Testis (tissue), 3 donors: Measurements from ENCODE around the gene DOLK. TPM values are rescaled to one million over a fixed set of nuclear protein-coding genes. Genes with fewer than 3 reads are reported as not detected.
"Not testable (repeated sequence)": the region's sequence is repeated elsewhere in the genome, so short reads cannot be mapped to it uniquely, and the experiment has no call there.

Experiments
- DNase-seq: peaks from one replicate; pipeline ENCODE4 v3.0.0-alpha.2; 2019
- H3K27ac ChIP-seq, 2 donors: fragments of 200-600 bp; sonication (generic); one replicate each; pipeline ENCODE4 v1.5.1; 2019
- H3K27me3 ChIP-seq: fragments of 200-600 bp; sonication (generic); one replicate; pipeline ENCODE4 v1.5.1; 2019
- H3K36me3 ChIP-seq: fragments of 200-600 bp; sonication (generic); one replicate; pipeline ENCODE4 v1.5.1; 2017; ENCODE audit warnings: low read depth; ENCODE audit errors: missing control alignments
- H3K4me1 ChIP-seq: fragments of 200-600 bp; sonication (generic); one replicate; pipeline ENCODE4 v1.5.1; 2019
- H3K4me3 ChIP-seq, 2 donors: fragments of 200-600 bp; sonication (generic); one replicate each; pipeline ENCODE4 v1.5.1; 2017 to 2019
- H3K9me3 ChIP-seq: fragments of 200-600 bp; sonication (generic); one replicate; pipeline ENCODE4 v1.5.1; 2017
- CTCF ChIP-seq, 3 experiments: fragments of 450-650 bp in 2 of 3; fragments of 200-600 bp in 1 of 3; sonication (generic) in 1 of 3; IDR thresholded peaks; one replicate each; pipeline ENCODE4 v1.5.1; 2016 to 2019; ENCODE audit warnings: antibody characterized with exemption in 3 of 3, mild to moderate bottlenecking in 2 of 3, moderate library complexity in 1 of 3
- POLR2A ChIP-seq: fragments of 450-650 bp; IDR thresholded peaks from one replicate; pipeline ENCODE4 v1.6.1; 2017; ENCODE audit warnings: antibody characterized with exemption, mild to moderate bottlenecking, moderate library complexity
- WGBS, 2 donors: methylation state at CpG; one replicate each; pipeline ENCODE4 v1.1.5; 2018; 5-methylcytosine and 5-hydroxymethylcytosine counted together
- intact Hi-C: fragments of 100-400 bp; cut with DNase I; formaldehyde crosslinking; loops from one replicate; pipeline ENCODE4 v1.15.1; 2023; ENCODE audit warnings: low total_unique reads
- polyA plus RNA-seq: library from polyadenylated mRNA; stranded (reverse); fragments of 350-450 nt; fragmentation: Illumina TruSeq; extraction: RNeasy Lipid Tissue Mini Kit (QIAGEN cat#74804); gene quantifications from one replicate; pipeline ENCODE4 v1.2.3, GENCODE V29; 2014; ENCODE audit warnings: low read depth, low replicate concordance; ENCODE audit not compliant: insufficient read depth
- total RNA-seq, 2 donors: library from RNA; depleted of rRNA; stranded (reverse); fragments of >200 nt; gene quantifications; one replicate each; pipeline ENCODE4 v1.2.3, GENCODE V29; 2016

The DOLK gene
- total and polyA plus RNA-seq, 3 donors from 2014 or later, result 26.4 to 36.9 (median 29.4) TPM

DNA sequence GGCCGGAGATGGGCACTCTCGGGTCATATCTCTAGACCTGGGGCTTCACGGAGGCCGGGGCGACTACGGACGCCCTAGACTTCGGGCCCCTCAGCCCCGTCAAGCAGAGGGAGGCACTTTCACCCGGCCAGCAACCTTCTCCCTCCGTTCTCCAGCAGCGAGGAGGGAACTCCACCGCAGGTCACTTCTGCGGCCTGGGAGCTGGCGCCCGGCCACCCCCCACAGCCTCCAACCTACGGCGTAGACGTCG, 201 bp downstream of the DOLK start:
- Histone ChIP-seq H3K36me3 (no peaks in the 10 kb centered on the region), H3K27me3 (no peaks in the 10 kb centered on the region), H3K4me1 (peaks cover 12% of the 10 kb centered on the region), H3K27ac (peak overlapping the region; percentile 80 to 96), H3K4me3 (peak overlapping the region; percentile 72 to 91), H3K9me3 (no peaks in the 10 kb centered on the region)
- intact Hi-C loops, result no loop called here
- 1% methylated on average over 20 of the region's 20 CpGs; no CpG with 5 or more reads in 1 of the 2 donors for WGBS, 2 donors
- no peak for DNase-seq
- TF ChIP-seq POLR2A, result no peak
- no peak for TF ChIP-seq CTCF (IDR thresholded peaks at IDR 0.05)

GRCh38 chr9:128946571-128947276, 679 bp downstream of the DOLK start:
- intact Hi-C loops, result no loop called here
- DNase-seq, result peak; percentile 53
- peaks cover 12% of the 10 kb centered on the region for H3K4me1 ChIP-seq

DNA sequence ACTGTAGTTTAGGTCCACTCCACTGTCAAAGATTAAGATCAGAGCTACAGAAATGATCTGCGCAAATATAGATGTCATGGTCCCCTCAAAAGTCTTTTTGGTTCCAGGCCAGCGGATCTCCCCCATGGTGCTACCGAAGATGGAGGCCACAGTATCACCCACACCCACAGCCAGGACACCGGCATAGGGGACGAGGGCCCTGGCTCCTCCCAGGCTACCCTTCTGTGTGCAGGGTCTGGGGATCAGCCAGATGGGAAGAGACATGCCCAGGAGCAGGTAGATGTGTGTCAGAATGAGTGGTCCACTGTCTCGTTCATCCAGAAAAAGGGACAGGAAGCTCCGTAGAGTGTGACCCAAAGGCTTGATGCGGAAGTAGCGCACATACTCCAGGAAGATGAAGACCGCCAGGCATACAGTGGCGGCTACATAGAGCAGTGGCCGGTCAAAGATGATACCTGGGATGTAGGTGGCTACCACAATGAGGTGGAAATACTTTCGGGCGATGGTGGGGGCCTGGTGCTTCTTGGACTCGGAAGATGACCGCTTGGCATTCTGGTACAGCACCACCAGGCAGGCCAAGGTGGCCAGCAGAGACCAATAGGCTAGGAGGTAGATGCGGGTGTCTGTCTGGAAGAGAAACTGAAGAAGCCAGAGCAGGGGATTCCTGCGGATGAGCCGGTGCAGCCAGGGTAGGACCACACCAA, 1.5 kb downstream of the DOLK start:
- H3K4me1 ChIP-seq, result peaks cover 12% of the 10 kb centered on the region
- TF ChIP-seq POLR2A, result no peak
- TF ChIP-seq CTCF (IDR thresholded peaks at IDR 0.05), result no peak
- H3K36me3 ChIP-seq, result no peaks in the 10 kb centered on the region
- no peak for DNase-seq
- 79 to 91% methylated on average over 17 to 19 of the region's 19 CpGs for WGBS, 2 donors
- H3K27ac ChIP-seq, result no peak overlapping the region
- H3K4me3 ChIP-seq, result no peak overlapping the region
- intact Hi-C loops, result no loop called here
- H3K27me3 ChIP-seq, result no peaks in the 10 kb centered on the region
- no peaks in the 10 kb centered on the region for H3K9me3 ChIP-seq

More at GRCh38 chr9:128946571-128947276, 679 bp downstream of the DOLK start:
- Histone ChIP-seq H3K27ac (peak overlapping the region; percentile 80 to 96), H3K4me3 (peak overlapping the region; percentile 72 to 91), H3K27me3 (no peaks in the 10 kb centered on the region), H3K9me3 (no peaks in the 10 kb centered on the region), H3K36me3 (no peaks in the 10 kb centered on the region)
- TF ChIP-seq CTCF (IDR thresholded peaks at IDR 0.05) (no peak), POLR2A (no peak)
- 15 to 22% methylated on average over 22 to 30 of the region's 30 CpGs for WGBS, 2 donors

GRCh38 chr9:128944966-128945365, 2.4 kb downstream of the DOLK start:
- H3K4me1 ChIP-seq, result peaks cover 17% of the 10 kb centered on the region
- H3K27me3 ChIP-seq, H3K27ac ChIP-seq, DNase-seq, H3K4me3 ChIP-seq, H3K9me3 ChIP-seq, H3K36me3 ChIP-seq: not testable (repeated sequence)
- intact Hi-C loops, result loop anchor here (5.0 kb wide), 1 partner anchor 83 kb away; no protein-coding TSS in a partner anchor
- 84 to 89% methylated on average over 7 of the region's 7 CpGs for WGBS, 2 donors

DNA sequence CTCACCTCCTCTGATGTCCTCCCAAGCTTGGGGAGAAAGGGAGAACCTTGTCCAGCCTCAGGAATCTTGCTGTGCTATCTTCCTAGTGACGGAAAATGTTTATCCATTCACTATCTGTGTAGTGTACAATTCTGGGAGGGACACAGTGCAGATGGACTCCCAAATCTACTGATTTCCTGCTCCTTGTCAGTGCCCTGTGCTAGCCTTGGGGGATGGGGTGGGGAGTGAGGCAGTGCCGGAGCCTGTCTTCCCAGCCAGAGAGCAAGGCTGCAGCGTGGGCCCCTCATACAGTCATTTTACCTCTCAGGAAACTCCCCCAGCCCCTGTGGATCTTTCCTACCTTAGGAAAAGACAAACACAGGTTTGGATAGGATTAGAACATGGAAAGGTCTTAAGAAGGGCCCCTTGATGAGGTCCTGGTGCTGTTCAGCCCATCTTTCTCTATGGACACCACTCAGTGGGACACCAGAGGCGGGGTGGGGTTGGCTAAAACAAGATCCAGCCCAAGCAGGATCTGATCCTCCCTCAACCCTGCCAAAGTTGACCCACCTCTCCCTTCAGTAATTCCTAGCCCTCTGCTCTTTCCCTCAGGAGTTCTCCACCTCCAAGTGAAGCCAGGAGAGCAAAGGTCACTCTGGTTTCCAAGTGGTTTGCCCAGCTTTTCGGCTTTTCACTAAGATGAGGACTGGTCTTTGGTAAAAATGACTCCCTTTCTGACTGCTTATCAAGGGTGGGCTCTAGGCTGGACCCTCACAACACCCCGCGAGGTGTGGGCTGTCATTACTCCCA, 3.4 kb downstream of the DOLK start:
- Histone ChIP-seq H3K9me3 (no peaks in the 10 kb centered on the region), H3K27me3 (no peaks in the 10 kb centered on the region), H3K4me3 (no peak overlapping the region), H3K36me3 (no peaks in the 10 kb centered on the region), H3K27ac (peak overlapping the region in 1 of 2 donors; percentile 32), H3K4me1 (peaks cover 17% of the 10 kb centered on the region)
- 77 to 79% methylated on average over 7 of the region's 7 CpGs for WGBS, 2 donors
- no peak for DNase-seq
- intact Hi-C loops, result loop anchor here (5.0 kb wide), 1 partner anchor 82 kb away; no protein-coding TSS in a partner anchor
- TF ChIP-seq POLR2A (no peak), CTCF (IDR thresholded peaks at IDR 0.05) (no peak)
